ENCODE results near the gene ACOX3. TPM values are rescaled to one million over a fixed set of nuclear protein-coding genes. Genes with fewer than 3 reads are reported as not detected.

Gene ACOX3
- total and polyA plus RNA-seq, 2 of the 8 experiments (the other 6 are each of a cell fraction or from before 2014, with no cell fraction given): 2.5 to 9.9 TPM

DNA sequence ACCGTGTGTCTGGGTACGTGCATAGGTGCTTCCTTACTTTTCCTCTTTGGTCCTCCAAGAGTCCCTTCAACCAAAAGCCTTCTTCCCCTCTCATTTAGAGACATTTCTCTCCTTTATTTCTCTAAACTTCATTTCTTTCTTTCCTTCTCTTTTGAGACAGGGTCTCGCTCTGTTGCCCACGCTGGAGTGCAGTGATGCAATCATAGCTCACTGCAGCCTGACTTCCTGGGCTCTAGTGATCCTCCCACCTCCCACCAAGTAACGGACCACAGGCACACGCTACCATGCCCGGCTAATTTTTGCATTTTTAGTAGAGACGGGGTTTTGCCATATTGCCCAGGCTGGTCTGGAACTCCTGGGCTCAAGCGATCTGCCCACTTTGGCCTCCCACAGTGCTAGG lies 42.2 kb downstream of the ACOX3 start:
- H3K9ac ChIP-seq (replicated peaks in 1 of 4; ENCODE audit: extremely low read depth in 1 of 4, low read depth in 3 of 4, low read length in 3 of 4): no peak overlapping the region
- no peak overlapping the region for H2BK20ac ChIP-seq (ENCODE audit: low read length)
- no peak overlapping the region for H3K4me3 ChIP-seq (ENCODE audit: extremely low read depth in 1 of 4, insufficient read depth in 2 of 4, low read depth in 3 of 4, low read length in 4 of 4)
- no peak overlapping the region for H2BK5ac ChIP-seq (ENCODE audit: low read depth, low read length)
- ChIA-PET POLR2A (ENCODE audit: partially characterized antibody) (no interaction called here), CTCF (ENCODE audit: partially characterized antibody) (interaction anchor here (0.5 to 10.4 kb wide), 9 partner anchors 8 to 145 kb away, joined by 3 to 94 read pairs (median 3); no protein-coding TSS in a partner anchor)
- no peak overlapping the region for H2BK15ac ChIP-seq (ENCODE audit: low read length)
- no peak overlapping the region for H3K4ac ChIP-seq (replicated peaks; ENCODE audit: insufficient read length, low read depth, low read length)
- H3K14ac ChIP-seq (ENCODE audit: insufficient read length): no peak overlapping the region
- no peak overlapping the region for H2AK5ac ChIP-seq (ENCODE audit: low read depth, low read length)
- no peaks in the 10 kb centered on the region for H4K20me1 ChIP-seq (replicated peaks in 1 of 2; ENCODE audit: control insufficient read depth in 1 of 2, insufficient read depth in 2 of 2, low read length in 2 of 2)
- no peak overlapping the region for H2AFZ ChIP-seq (ENCODE audit: low read length)
- 92% methylated on average over 9 of the region's 9 CpGs; no CpG with 5 or more reads in 1 of the 2 experiments for WGBS, 2 experiments (ENCODE audit: extremely low coverage in 1 of 2, insufficient coverage in 1 of 2, insufficient read length in 1 of 2, insufficient replicate concordance in 2 of 2, low coverage in 1 of 2, low lambda C conversion rate in 2 of 2, missing lambda C conversion rate in 1 of 2)
- TF ChIP-seq KDM1A (IDR thresholded peaks at IDR 0.05; ENCODE audit: borderline replicate concordance, low read length) (no peak), ASH2L (IDR thresholded peaks at IDR 0.05; ENCODE audit: low read length) (no peak), TCF12 (IDR thresholded peaks at IDR 0.05; ENCODE audit: low read depth, low read length) (no peak), NRF1 (IDR thresholded peaks at IDR 0.05; ENCODE audit: low read depth, low read length) (no peak), HDAC6 (IDR thresholded peaks at IDR 0.05; ENCODE audit: low read depth, low read length) (no peak)
- TF ChIP-seq, protein P1, sequence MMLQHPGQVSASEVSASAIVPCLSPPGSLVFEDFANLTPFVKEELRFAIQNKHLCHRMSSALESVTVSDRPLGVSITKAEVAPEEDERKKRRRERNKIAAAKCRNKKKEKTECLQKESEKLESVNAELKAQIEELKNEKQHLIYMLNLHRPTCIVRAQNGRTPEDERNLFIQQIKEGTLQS (IDR thresholded peaks at IDR 0.05; ENCODE audit: insufficient read depth, low read depth, low read length): no peak
- TF ChIP-seq, protein P2, sequence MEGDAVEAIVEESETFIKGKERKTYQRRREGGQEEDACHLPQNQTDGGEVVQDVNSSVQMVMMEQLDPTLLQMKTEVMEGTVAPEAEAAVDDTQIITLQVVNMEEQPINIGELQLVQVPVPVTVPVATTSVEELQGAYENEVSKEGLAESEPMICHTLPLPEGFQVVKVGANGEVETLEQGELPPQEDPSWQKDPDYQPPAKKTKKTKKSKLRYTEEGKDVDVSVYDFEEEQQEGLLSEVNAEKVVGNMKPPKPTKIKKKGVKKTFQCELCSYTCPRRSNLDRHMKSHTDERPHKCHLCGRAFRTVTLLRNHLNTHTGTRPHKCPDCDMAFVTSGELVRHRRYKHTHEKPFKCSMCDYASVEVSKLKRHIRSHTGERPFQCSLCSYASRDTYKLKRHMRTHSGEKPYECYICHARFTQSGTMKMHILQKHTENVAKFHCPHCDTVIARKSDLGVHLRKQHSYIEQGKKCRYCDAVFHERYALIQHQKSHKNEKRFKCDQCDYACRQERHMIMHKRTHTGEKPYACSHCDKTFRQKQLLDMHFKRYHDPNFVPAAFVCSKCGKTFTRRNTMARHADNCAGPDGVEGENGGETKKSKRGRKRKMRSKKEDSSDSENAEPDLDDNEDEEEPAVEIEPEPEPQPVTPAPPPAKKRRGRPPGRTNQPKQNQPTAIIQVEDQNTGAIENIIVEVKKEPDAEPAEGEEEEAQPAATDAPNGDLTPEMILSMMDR (IDR thresholded peaks at IDR 0.05; ENCODE audit: control extremely low read depth in 1 of 3, insufficient read depth in 1 of 3, low read depth in 1 of 3, low read length in 3 of 3): no peak
- no peaks in the 10 kb centered on the region for H3K9me3 ChIP-seq (ENCODE audit: insufficient read depth in 2 of 2, low read depth in 1 of 2, low read length in 1 of 2)
- no peak overlapping the region for H3K27ac ChIP-seq (ENCODE audit: low read depth, low read length)
- no peaks in the 10 kb centered on the region for H3K36me3 ChIP-seq (ENCODE audit: control insufficient read depth in 2 of 4, insufficient read depth in 4 of 4, low read length in 3 of 4)
- H4K8ac ChIP-seq (ENCODE audit: extremely low read depth, insufficient read depth, low read length): no peak overlapping the region
- no peak overlapping the region for H4K5ac ChIP-seq (ENCODE audit: insufficient read length, low read depth, low read length)
- H3K4me1 ChIP-seq (replicated peaks in 1 of 4; ENCODE audit: control insufficient read depth in 3 of 4, insufficient read depth in 4 of 4, low read length in 3 of 4): peaks cover 0 to 8% (median 6%) of the 10 kb centered on the region in 4 experiments; a peak in 6 of 7 replicates
- no peak overlapping the region for H4K91ac ChIP-seq (replicated peaks; ENCODE audit: insufficient read length, low read length)
- H3K23me2 ChIP-seq (ENCODE audit: low read depth, low read length): no peaks in the 10 kb centered on the region; the same call in 1 of the 2 replicates
- H3K18ac ChIP-seq (ENCODE audit: extremely low read depth, low read length): no peak overlapping the region
- H3K79me1 ChIP-seq (ENCODE audit: low read depth, low read length): no peaks in the 10 kb centered on the region
- no peaks in the 10 kb centered on the region for H3K27me3 ChIP-seq (replicated peaks in 1 of 4; ENCODE audit: control insufficient read depth in 3 of 4, extremely low read depth in 1 of 4, insufficient read depth in 3 of 4, low read length in 3 of 4)
- H2BK120ac ChIP-seq (replicated peaks; ENCODE audit: low read depth, low read length): no peak overlapping the region
- no peak overlapping the region for H3K23ac ChIP-seq (ENCODE audit: insufficient read length)
- no peak overlapping the region for H3K4me2 ChIP-seq (ENCODE audit: insufficient read depth in 1 of 2, low read depth in 2 of 2, low read length in 2 of 2)
- no peaks in the 10 kb centered on the region for H3K79me2 ChIP-seq (ENCODE audit: control insufficient read depth in 1 of 2, insufficient read depth in 2 of 2, low read length in 2 of 2)
- no peak overlapping the region for H3K56ac ChIP-seq (replicated peaks; ENCODE audit: insufficient read length, low read depth, low read length)
- no peak for FAIRE-seq
- H2BK12ac ChIP-seq (ENCODE audit: low read depth, low read length): no peak overlapping the region
- no peak for DNase-seq (ENCODE audit: low read depth in 1 of 2, low spot score in 2 of 2)
